Gastroesophageal sphincter (tissue), 3 donors: ENCODE results near the gene HS3ST3A1.

Source experiments
- POLR2AphosphoS5 ChIP-seq: sonication (generic); formaldehyde crosslinking; IDR thresholded peaks from one replicate; pipeline ENCODE4 v1.6.1; 2017; ENCODE audit warnings: antibody characterized with exemption
- TF ChIP-seq, protein P1 (sequence below), 4 experiments: fragments of 200-600 bp in 2 of 4; fragments of 450-650 bp in 2 of 4; sonication (generic) in 1 of 4; IDR thresholded peaks; one replicate each; pipeline ENCODE4 v1.5.1; 2017 to 2019; ENCODE audit warnings: antibody characterized with exemption in 4 of 4, mild to moderate bottlenecking in 2 of 4, moderate library complexity in 2 of 4

DNA sequence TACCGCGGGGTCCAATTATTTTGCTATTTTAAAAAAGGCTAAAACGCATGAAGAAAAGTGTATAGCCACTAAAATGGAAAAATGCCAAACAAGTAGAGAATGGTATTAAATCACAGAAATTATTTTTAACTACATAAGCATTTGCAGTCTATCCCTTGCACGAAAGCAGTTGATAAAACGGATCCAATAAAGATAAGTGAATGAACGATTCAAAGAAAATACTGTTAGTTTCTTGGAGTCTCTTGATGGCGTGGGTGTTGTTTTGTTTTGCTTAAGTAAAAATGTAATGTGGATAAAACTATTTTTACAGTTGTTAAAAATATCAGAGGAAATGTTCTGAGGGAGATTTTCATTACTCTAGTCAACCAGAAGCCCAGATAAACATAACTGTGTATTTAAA is 9.3 kb downstream of the HS3ST3A1 start:
- TF ChIP-seq, protein P1, sequence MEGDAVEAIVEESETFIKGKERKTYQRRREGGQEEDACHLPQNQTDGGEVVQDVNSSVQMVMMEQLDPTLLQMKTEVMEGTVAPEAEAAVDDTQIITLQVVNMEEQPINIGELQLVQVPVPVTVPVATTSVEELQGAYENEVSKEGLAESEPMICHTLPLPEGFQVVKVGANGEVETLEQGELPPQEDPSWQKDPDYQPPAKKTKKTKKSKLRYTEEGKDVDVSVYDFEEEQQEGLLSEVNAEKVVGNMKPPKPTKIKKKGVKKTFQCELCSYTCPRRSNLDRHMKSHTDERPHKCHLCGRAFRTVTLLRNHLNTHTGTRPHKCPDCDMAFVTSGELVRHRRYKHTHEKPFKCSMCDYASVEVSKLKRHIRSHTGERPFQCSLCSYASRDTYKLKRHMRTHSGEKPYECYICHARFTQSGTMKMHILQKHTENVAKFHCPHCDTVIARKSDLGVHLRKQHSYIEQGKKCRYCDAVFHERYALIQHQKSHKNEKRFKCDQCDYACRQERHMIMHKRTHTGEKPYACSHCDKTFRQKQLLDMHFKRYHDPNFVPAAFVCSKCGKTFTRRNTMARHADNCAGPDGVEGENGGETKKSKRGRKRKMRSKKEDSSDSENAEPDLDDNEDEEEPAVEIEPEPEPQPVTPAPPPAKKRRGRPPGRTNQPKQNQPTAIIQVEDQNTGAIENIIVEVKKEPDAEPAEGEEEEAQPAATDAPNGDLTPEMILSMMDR (IDR thresholded peaks at IDR 0.05) = no peak
- no peak for TF ChIP-seq POLR2AphosphoS5
